ENCODE data around the gene DIAPH2. TPM values are rescaled to one million over a fixed set of nuclear protein-coding genes. Genes with fewer than 3 reads are reported as not detected.

Gene DIAPH2
- total and polyA plus RNA-seq, 12 donors = 1.8 to 13.6 (median 10.1) TPM

- Histone ChIP-seq H3K27ac (no peak overlapping the region), H3K27me3 (no peaks in the 10 kb centered on the region), H3K9me3 (no peaks in the 10 kb centered on the region), H3K4me1 (no peaks in the 10 kb centered on the region), H3K36me3 (peaks cover 0 to 4% (median 0%) of the 10 kb centered on the region in 9 donors), H3K4me3 (no peak overlapping the region)
- TF ChIP-seq, protein P1, sequence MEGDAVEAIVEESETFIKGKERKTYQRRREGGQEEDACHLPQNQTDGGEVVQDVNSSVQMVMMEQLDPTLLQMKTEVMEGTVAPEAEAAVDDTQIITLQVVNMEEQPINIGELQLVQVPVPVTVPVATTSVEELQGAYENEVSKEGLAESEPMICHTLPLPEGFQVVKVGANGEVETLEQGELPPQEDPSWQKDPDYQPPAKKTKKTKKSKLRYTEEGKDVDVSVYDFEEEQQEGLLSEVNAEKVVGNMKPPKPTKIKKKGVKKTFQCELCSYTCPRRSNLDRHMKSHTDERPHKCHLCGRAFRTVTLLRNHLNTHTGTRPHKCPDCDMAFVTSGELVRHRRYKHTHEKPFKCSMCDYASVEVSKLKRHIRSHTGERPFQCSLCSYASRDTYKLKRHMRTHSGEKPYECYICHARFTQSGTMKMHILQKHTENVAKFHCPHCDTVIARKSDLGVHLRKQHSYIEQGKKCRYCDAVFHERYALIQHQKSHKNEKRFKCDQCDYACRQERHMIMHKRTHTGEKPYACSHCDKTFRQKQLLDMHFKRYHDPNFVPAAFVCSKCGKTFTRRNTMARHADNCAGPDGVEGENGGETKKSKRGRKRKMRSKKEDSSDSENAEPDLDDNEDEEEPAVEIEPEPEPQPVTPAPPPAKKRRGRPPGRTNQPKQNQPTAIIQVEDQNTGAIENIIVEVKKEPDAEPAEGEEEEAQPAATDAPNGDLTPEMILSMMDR (IDR thresholded peaks at IDR 0.05) = no peak
- ATAC-seq = no peak
- intact Hi-C loops (cut with DNase I) = no loop called here
- no peak for DNase-seq
These were observed 244.4 kb downstream of the DIAPH2 start for GRCh38 chrX:96929036-96929435.

DNA sequence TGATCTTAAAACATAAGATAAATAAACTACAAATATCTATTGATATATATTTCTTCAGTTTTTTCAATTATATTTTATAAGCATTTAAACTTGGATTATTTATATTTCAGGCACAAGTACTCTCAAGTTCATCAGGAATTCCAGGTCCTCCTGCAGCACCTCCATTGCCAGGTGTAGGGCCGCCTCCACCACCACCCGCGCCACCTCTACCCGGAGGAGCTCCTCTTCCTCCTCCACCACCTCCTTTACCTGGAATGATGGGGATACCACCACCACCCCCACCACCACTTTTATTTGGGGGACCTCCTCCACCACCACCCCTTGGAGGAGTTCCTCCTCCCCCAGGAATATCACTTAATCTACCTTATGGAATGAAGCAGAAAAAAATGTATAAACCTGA, 273.1 kb downstream of the DIAPH2 start:
- Histone ChIP-seq H3K4me3 (no peak overlapping the region), H3K4me1 (no peaks in the 10 kb centered on the region), H3K27me3 (no peaks in the 10 kb centered on the region), H3K36me3 (peaks cover 0 to 36% (median 6%) of the 10 kb centered on the region in 9 donors), H3K9me3 (peaks cover 0 to 46% (median 8%) of the 10 kb centered on the region in 11 donors), H3K27ac (no peak overlapping the region)
- DNase-seq = no peak
- ATAC-seq = no peak
- intact Hi-C loops (cut with DNase I) = no loop called here
- WGBS, 2 donors = 94 to 100% methylated on average over 4 of the region's 4 CpGs
- TF ChIP-seq, protein P1 (IDR thresholded peaks at IDR 0.05) = no peak

DNA sequence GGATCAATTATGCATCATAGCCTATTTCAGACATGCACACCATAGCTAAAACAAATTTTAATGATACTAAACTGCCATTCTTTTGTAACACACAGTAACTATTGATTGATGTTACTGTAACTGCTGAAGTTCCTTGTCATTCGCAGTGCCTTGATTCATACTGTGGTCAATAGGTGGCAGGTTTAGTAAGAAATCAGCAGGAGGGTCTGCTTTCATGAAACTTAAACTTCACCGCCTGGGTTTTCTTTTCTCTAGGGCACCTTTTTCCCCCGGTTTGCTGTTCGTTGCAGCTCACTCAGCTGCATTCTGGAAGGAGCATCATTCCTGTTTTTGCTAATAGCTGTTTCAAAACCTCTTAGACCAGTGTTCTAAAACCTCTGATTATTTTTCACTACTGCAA, 287.2 kb downstream of the DIAPH2 start:
- Histone ChIP-seq H3K4me3 (no peak overlapping the region), H3K4me1 (no peaks in the 10 kb centered on the region), H3K27me3 (no peaks in the 10 kb centered on the region), H3K27ac (no peak overlapping the region), H3K36me3 (peaks cover 0 to 8% (median 0%) of the 10 kb centered on the region in 9 donors), H3K9me3 (peaks cover 0 to 9% (median 0%) of the 10 kb centered on the region in 11 donors)
- no peak for ATAC-seq
- TF ChIP-seq, protein P1 (IDR thresholded peaks at IDR 0.05) = no peak
- DNase-seq = no peak
- WGBS, 2 donors = 66 to 71% methylated on average over 4 of the region's 4 CpGs
- intact Hi-C loops (cut with DNase I) = no loop called here

DNA sequence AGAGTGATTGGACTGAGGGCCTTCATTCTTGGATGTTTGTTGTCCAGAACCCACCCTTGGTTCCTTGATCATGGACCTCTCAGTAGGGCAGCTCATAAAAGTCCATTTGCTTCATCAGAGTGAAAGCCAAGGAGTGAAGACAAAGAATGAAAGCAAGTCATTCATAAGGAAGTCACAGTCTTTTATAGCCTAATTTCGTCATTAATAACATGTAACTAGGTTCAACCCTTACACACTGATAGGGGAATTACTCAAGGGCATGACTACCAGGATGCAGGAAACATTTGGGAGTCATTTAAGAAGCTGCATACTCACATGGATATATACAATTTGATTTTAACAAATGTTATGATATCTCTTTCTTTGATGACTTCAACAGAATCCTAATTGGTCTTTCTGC, 294.3 kb downstream of the DIAPH2 start:
- Histone ChIP-seq H3K4me1 (peaks cover 0 to 23% (median 0%) of the 10 kb centered on the region in 9 donors), H3K27ac (no peak overlapping the region), H3K27me3 (peaks cover 0 to 13% (median 0%) of the 10 kb centered on the region in 7 donors), H3K4me3 (no peak overlapping the region), H3K36me3 (peaks cover 0 to 7% (median 0%) of the 10 kb centered on the region in 9 donors), H3K9me3 (no peaks in the 10 kb centered on the region)
- intact Hi-C loops (cut with DNase I) = no loop called here
- WGBS, 2 donors = 62 to 80% methylated on average over 1 of the region's 1 CpG
- ATAC-seq = no peak
- TF ChIP-seq, protein P1 (IDR thresholded peaks at IDR 0.05) = no peak
- DNase-seq = no peak

All from heart right ventricle (tissue), 16 donors.